GM13977 (cell line): ENCODE data around the gene SEMA4B.

ENCODE experiments used
- DNase-seq: peaks from one replicate; pipeline ENCODE4 v3.0.0; 2012; ENCODE audit warnings: low spot score
- in situ Hi-C: fragments of 300-500 bp; cut with MboI; formaldehyde crosslinking; loops from one replicate; pipeline ENCODE4 v1.12.0; 2022; ENCODE audit warnings: low sequenced_read_pairs, low pct_unique_long_range_greater_than_20kb, mixed read lengths, inconsistent platforms; ENCODE audit not compliant: unreplicated experiment
- TF ChIP-seq, protein P1 (sequence below): IDR thresholded peaks from 2 replicates; pipeline ENCODE4 v1.5.1; 2012; ENCODE audit warnings: mild to moderate bottlenecking, control low read depth; ENCODE audit not compliant: insufficient read depth; ENCODE audit errors: extremely low read depth, missing control alignments

SEMA4B gene

DNA sequence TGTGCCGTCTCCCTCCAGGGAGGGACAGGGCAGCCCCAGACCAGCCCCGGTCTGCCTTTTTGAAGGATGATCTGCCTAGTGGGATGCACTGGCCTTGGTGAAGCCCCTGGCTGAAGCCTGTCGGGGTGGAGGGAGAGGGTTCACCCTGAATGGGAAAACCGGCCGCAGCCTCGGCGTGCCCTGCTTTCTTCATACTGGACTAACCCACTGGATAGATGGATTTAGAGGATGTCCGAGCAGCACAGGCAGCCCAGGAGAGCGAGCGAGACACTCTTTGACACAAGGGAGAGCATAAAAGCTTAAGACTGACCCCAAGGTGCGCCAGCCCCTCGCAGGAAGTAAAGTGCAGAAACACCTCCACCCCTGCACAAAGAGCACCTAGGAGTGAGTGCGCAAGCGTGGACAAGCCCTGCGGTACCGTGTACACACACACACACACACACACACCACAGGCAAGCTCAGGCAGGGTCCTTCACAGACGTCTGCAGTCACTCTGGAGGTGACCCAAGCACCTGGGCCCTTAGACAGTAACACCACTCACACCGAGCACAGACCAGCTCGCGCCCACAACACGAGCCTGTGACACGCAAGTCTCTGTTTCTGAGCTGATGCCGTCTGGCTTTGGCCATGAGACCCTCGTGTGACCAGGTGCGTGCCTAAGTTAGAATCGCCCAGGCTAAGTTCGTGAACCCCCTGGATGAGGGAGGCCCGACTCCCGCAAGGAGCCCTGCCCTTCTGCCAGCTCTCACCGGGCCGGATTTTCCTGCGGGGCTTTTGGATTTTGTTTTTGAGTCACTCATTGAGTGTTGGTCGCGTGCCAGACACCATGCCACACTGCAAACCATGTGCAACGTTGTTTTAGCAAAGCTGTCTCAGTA lies 11.3 kb downstream of the SEMA4B start:
- in situ Hi-C loops, result no loop called here
- no peak for DNase-seq
- TF ChIP-seq, protein P1, sequence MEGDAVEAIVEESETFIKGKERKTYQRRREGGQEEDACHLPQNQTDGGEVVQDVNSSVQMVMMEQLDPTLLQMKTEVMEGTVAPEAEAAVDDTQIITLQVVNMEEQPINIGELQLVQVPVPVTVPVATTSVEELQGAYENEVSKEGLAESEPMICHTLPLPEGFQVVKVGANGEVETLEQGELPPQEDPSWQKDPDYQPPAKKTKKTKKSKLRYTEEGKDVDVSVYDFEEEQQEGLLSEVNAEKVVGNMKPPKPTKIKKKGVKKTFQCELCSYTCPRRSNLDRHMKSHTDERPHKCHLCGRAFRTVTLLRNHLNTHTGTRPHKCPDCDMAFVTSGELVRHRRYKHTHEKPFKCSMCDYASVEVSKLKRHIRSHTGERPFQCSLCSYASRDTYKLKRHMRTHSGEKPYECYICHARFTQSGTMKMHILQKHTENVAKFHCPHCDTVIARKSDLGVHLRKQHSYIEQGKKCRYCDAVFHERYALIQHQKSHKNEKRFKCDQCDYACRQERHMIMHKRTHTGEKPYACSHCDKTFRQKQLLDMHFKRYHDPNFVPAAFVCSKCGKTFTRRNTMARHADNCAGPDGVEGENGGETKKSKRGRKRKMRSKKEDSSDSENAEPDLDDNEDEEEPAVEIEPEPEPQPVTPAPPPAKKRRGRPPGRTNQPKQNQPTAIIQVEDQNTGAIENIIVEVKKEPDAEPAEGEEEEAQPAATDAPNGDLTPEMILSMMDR, result no peak

DNA sequence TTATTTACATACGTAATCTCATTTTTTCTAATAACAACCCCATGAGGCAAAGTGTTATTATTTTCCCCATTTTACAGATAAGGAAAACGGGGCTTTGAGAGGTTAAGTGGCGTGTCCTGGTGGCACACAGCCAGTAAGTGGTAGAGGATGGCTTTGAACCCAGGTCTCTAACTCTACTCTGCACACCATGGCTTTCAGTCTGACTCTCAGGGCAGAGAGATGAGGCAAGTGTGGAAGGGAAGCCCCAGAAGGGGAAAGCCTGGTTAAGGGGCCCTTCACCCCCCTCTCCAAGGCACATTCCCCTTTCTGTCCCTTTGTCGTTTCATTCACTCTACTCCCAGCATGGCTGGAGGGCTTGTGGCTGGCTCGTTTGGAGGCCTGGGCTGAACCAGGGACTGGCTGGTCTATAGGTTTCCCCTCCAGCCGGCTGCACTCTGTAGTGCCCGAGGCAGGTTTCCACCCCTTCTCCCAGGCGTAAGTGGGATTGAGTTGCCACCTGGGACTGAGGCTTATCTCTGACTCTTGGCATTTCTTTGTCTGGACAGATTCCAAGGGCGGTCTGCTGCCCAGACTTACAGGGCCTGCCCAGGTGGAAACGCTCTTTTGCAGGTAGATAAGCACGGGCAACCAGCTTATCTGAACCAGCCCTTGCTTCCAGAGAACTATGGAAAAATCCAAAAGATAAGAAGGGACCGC lies 12.1 kb downstream of the SEMA4B start:
- no peak for DNase-seq
- TF ChIP-seq, protein P1, result no peak
- in situ Hi-C loops, result no loop called here

DNA sequence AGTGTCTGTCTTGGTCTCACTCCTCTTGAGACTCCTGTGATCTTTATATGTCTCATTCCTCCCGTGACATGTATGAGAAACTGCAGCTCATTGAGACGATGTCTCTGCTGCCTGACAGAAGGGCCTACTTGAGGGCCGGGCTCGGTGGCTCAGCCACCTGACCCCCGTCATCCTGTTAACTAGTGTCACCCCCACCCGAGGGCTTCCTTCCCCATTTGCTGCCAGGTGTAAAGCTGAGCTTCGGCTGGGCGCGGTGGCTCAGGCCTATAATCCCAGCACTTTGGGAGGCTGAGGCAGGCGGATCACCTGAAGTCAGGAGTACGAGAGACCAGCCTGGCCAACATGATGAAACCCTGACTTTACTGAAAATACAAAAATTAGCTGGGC lies 12.7 kb downstream of the SEMA4B start:
- in situ Hi-C loops, result no loop called here
- DNase-seq, result no peak
- TF ChIP-seq, protein P1, result no peak

DNA sequence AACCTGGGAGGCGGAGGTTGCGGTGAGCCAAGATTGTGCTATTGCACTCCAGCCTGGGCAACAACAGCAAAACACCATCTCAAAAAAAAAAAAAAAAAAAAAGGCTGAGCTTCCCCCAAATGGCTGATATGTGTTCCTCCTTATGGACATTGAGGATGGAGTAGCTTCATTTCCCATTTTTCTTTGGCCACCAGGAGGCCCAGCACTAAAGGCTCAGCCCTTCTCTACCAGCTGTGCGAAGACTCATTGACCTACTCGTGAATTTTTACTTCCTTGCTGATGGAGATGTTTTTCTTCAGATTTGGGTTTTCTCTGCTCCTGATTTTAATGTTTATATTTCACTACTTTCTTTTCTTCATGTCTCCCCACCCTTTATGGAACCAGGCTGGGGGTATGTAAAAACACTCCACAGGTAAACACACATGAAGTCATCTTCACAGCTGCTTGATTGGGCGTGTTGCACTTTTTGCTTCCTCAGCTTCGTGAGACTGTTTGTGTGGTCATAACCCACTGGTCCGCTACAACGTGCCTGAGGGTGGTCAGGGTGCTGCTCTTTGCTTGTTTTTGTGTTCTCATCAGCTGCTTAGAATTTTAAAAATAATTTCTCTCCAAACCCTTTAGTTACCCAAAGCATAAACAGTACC lies 13.5 kb downstream of the SEMA4B start:
- in situ Hi-C loops, result loop anchor here (5.0 kb wide), 1 partner anchor 52 kb away; no protein-coding TSS in a partner anchor
- DNase-seq, result no peak

DNA sequence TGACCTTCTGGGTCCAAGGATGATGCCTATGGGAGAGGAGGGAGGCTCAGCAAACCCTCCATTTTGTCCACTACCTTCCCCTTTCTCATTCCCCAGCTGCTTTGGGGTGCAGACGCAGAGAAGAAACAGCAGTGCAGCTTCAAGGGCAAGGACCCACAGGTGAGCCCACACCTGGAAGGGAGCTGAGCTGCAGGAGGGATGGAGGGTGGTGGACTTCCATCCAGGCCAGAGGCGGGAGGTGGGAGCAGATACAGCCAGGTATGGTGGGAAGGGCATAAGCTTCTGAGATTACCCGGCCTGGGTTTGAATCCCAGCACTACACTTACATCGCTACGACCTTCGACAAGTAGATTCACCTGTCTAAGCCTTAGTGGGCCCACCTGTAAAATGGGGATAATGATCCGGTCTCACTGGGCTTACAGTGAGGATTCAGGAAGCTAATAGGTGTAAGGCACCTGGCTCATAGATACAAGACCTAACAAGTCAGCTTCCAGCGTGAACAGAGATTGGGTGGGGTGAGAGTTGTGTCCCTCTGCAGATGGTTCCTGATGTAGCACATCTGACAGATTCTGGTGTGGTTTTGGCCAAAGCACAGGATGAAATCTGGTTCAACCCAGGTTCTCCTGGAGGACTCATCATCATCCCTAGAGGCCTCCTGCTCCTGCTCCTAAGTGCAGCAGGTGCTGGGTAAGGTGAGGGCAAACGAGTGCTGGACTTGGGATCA lies 16.7 kb downstream of the SEMA4B start:
- TF ChIP-seq, protein P1, result no peak
- DNase-seq, result no peak
- in situ Hi-C loops, result loop anchor here (5.0 kb wide), 1 partner anchor 56 kb away; no protein-coding TSS in a partner anchor

More for the DNA sequence above, 13.5 kb downstream of the SEMA4B start:
- TF ChIP-seq, protein P1, result peak; percentile 20
